ENCODE measurements around the gene THOC2.

DNA sequence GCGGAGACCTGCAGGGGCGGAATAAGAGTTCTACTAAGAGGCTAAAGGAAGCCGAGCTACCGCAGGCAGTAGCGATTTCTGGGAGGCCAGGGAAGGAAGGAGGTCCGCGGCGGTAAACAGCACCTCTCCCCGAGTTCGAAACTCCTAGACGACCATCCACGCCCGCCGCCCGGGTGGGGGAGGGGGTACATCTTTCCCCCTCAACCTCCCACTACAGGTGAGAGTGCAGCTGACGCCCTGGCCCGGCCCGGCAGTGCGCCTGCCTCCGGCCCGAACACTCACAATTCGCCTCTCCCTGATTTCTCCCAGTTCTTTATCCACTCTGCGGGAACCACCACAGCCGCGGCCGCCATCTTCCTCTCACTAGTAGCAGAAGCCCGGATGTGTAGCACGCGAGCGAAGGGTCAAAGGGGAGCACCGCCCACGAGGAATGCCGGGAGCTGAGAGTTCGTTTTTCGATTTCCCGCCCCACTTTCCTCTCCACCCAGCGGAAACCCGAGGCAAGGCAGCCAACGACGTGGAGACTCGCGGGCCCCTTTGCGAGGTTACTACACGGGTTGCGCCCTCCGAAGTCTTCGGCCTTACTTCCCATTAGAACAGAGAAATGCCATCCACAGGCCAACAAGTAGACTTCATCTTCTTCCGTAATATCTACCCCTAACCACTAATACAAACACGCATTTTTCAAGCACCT, at the start of gene THOC2:
- TF ChIP-seq, protein P1, sequence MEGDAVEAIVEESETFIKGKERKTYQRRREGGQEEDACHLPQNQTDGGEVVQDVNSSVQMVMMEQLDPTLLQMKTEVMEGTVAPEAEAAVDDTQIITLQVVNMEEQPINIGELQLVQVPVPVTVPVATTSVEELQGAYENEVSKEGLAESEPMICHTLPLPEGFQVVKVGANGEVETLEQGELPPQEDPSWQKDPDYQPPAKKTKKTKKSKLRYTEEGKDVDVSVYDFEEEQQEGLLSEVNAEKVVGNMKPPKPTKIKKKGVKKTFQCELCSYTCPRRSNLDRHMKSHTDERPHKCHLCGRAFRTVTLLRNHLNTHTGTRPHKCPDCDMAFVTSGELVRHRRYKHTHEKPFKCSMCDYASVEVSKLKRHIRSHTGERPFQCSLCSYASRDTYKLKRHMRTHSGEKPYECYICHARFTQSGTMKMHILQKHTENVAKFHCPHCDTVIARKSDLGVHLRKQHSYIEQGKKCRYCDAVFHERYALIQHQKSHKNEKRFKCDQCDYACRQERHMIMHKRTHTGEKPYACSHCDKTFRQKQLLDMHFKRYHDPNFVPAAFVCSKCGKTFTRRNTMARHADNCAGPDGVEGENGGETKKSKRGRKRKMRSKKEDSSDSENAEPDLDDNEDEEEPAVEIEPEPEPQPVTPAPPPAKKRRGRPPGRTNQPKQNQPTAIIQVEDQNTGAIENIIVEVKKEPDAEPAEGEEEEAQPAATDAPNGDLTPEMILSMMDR (IDR thresholded peaks at IDR 0.05) = peak in 9 of 12 donors; percentile 16 to 51 (median 32)
- no peak for TF ChIP-seq POLR2A (IDR thresholded peaks at IDR 0.05)

Measured in heart left ventricle (tissue), 13 donors.